GM19452 (cell line): Measurements from ENCODE around the gene OR1S2.
"Not testable (repeated sequence)": the region's sequence is repeated elsewhere in the genome, so short reads cannot be mapped to it uniquely, and the experiment has no call there.

Source experiments
- ATAC-seq: cut with Tn5 transposase; IDR thresholded peaks from one replicate; pipeline ENCODE4 v1.9.1; 2021; ENCODE audit not compliant: unreplicated experiment

The OR1S2 gene, protein sequence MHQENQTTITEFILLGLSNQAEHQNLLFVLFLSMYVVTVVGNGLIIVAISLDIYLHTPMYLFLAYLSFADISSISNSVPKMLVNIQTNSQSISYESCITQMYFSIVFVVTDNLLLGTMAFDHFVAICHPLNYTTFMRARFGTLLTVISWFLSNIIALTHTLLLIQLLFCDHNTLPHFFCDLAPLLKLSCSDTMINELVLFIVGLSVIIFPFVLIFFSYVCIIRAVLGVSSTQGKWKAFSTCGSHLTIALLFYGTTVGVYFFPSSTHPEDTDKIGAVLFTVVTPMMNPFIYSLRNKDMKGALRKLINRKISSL

DNA sequence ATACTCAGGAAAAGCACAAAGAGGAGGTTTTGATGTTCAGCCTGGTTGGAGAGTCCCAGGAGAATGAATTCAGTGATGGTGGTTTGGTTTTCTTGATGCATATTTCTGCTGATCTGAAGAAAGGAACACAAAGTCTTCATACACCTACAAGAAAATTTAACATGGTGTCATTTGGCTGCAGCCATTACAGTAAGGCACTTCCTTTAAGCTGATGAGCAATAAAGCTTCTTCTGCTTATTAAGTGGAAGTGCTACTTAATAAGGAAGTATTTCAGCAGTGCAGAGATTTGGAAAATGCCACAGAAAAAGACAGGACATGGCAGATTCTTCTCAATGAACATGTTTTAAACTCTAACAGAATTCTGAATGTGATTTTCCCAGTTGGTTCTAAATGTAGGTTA is at the start of gene OR1S2:
Gene OR1S2, minus strand, starts transcription at position 101 of the 400 bp plus-strand sequence. Its CDS starts 0 bp downstream, at position 101.
- no peak for ATAC-seq

DNA sequence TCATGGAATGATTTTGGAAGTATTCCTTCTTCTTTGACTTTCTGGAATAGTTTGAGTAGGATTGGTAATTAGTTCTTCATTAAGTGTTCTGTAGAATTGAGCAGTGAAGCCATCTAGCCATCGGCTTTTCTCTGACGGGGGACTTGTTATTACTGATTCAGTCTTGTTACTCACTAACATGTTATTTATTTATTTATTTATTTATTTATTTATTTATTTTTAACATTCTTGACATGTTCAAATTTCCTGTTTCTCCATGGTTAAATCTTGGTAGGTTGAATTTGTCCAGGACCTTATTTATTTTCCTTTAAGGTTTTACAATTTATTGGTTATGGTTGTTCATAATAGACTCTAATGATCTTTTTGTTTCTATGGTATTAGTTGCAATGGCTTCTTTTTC is 40.0 kb upstream of the OR1S2 start:
- ATAC-seq: no peak

DNA sequence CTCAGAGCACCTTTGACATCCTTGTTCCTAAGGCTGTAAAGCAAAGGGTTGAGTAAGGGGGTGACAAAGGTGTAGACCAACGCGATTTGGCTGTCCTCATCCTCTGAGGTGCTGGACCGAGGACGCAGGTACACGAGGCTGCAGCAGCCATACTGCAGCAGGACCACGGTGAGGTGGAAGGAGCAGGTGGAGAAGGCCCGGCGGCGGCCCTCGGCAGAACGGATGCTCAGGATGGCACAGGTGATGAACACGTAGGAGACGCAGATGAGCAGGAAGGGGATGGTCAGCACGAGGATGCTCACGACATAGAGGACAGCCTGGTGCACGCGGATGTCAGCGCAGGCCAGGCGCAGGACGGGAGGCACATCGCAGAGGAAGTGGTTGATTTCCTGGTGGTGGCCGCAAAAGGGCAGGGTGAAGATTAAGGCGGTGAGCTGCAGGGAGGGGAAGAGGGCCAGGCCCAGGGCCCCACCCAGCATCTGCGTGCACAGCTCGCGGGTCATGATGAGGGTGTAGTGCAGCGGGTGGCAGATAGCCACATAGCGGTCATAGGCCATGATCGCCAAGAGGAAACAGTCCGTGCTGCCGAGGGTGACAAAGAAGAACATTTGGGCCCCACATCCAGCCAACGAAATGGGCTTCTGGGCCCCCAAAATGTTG is 24.1 kb upstream of the OR1S2 start:
- no peak for ATAC-seq

DNA sequence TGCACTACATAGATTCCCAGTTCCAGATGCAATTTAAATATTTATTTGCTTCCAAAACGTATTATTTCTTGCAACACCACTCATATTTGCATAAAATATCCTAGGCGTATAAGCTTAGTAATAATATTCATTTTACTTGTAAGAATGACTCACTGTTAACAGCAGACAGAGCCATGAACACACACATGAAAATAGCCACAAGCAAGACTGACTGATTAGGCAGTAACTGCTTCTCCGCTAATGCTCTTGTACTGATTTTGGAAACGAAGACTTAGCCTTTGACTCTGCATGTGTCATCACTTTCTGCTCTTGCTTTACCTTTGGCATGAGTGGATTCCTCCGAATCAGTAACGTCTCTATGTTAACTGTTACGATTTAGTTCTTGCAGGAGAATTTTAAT is 18.8 kb upstream of the OR1S2 start:
- ATAC-seq: no peak

DNA sequence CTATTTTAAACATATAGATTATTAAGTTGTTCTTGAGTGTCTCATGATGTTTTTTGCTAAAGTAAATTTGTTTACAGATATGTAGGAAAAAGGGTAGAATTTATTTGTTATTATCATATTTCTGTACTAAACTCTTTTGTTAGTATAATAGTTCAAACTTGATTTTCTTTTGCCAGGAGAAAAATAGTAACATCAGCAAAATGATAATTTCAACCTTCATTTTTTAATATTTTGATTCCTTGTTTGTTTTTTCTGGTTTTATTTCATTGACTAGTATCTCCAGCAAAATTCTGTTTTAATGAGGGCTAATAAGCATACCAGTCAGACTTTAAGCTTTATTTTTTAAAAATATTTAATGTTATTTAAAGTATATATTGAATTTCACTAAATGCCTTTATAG is 12.5 kb upstream of the OR1S2 start:
- no peak for ATAC-seq

DNA sequence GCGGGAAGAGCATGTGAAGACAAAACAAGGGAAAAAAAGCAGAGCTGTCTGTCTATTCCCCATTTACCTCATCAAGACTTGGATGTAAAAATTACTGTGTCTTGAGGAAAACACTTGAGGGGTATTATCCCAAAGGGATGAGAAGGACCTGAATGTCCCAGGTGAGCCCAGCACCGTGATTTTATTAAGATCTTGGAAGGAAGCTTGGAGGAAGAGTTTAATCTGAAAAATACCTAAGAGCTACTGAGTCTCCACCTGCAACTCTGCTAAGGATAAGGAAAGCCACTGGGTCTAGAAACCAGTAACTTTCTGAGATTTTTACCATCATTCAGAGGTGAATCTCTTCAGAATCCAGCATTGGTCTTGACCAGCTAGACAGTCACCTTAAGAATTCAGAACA is 8.5 kb upstream of the OR1S2 start, which contains the start of gene OR1S1:
Gene OR1S1, plus strand, starts transcription at position 301 of the 400 bp plus-strand sequence.
- not testable (repeated sequence) for ATAC-seq

DNA sequence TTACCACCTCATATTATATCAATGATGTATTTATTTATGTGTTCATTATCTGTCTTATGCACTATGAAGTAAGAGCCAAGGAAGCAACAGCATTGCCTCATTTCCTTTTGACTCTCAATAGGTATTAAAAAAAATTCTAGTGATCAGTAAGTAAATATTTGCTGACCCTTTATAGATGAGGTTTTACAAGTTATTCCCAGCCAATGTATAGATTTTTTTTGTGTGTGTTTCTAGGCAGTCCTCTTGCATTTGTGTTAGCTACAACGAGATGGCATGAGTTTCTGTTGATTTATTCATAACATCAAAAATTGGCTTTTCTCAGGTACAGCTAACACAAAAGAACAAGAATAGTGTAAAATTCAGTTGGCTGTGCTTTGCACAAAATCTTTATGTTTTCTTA is 4.7 kb downstream of the OR1S2 start:
- ATAC-seq: no peak

DNA sequence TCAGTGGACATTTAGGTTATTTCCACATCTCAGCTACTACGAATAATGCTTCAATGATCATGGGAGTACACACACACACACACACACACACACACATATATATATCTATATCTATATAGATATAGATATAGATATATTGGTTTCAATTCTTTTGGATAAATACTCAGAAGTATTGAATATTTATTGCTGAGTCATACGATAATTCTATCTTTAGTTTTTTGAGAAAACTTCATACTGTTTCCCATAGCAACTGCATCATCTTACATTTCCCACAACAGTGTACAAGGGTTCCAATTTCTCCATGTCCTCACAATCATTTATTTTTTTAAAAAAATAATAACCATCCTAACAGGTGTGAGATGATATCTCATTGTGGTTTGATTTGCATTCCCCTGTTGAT is 8.0 kb downstream of the OR1S2 start:
- ATAC-seq: no peak

DNA sequence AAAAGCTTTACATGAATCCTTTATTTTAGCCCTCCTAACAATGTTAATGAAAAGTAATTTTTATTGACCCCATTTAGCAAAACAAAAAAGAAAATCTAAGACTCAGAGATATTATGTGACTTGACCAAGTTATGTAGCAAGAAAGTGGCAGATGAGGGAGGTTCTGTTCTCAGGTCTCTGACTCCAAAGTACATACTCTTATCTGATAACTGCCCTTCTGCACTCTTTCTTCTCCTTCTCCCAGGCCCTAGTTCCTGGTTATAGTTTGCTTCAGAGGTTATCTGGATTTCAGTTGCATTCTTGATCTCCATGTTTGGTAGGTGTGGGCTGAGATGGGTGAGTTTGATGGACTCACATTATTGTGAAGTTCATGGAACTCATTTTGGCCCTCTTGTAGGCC is 10.6 kb downstream of the OR1S2 start:
- no peak for ATAC-seq

DNA sequence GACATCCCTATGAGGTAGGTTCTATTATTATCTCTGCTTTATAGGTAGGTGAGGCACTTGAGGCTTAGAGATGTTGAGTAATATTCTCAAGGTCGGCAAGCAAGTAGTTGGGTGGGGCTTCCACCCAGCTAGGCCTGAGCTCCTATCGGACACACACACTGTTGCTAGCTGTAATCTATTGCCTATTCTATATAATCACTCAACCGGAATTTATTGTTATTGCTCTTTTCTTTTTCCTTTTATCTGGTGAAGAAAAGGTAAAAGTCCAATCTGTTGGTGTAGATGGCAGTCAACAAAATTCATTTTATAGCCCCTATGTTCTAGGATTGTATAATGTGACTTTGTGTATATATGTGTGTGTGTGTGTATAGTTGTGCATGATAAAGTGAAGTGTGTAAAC is 11.7 kb downstream of the OR1S2 start:
- no peak for ATAC-seq

DNA sequence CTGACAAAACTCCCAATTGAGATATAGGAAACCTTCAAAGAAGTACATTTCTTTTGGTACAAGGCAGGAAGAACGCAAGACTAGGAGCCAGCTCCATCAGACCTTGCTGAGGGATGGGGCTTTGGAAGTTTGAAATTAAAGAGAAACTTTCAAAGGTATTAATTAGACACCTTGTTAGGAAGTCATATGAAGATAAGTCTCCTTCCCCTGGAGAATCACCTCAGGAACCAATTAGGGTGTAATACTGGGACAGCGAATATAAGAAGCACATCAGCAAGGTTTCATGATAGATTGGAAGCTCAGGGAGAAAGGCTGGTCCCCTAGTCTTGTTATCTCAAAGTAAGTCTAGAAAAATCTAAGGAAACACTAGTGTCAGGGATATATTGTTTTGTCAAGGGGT is 15.2 kb downstream of the OR1S2 start, which contains the start of gene OR9Q2:
Gene OR9Q2, plus strand, starts transcription at position 301 of the 400 bp plus-strand sequence. CDS start 1,421 bp downstream, outside the sequence.
- ATAC-seq: no peak

DNA sequence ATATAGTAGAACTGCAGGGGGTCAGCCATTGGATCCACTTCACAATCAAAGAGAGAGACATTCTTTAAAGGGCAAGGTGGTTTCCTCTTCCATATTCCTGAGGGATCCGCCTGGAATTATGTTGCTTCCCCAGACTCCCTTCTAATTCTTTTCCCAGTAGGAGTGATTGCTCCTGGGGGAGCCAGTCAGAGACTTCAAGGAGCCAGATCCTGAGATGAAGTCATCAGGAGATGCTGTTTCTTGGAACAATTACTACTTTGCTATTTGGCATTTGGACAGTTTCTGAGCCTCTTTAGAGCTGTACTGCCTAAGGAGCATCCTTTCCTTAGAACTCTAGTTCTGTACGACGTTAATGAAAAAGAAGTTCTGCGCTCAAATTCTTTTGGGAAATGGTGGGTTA is 17.0 kb downstream of the OR1S2 start:
- ATAC-seq: no peak

DNA sequence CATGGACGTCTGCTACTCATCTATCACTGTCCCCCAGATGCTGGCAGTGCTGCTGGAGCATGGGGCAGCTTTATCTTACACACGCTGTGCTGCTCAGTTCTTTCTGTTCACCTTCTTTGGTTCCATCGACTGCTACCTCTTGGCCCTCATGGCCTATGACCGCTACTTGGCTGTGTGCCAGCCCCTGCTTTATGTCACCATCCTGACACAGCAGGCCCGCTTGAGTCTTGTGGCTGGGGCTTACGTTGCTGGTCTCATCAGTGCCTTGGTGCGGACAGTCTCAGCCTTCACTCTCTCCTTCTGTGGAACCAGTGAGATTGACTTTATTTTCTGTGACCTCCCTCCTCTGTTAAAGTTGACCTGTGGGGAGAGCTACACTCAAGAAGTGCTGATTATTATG is 24.3 kb downstream of the OR1S2 start:
- ATAC-seq: no peak

DNA sequence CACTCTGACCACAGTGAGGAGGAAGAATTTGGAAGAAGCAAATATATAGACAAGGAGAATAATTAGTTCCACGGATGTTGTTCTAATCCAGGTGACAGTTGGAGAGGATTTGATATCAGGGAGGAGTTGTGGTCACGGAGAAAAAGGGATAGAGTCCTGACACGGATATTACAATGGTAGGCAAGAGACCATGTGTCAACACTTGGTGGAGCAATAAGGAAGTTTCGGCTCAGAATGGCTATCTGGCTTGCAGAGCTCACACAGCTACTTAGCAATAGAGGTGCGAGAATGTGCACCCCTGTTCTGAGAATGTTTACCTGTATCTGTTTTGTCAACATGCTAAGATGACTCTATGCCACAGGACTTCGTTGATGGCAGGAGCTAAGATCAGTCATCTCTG is 25.5 kb downstream of the OR1S2 start:
- ATAC-seq: no peak

DNA sequence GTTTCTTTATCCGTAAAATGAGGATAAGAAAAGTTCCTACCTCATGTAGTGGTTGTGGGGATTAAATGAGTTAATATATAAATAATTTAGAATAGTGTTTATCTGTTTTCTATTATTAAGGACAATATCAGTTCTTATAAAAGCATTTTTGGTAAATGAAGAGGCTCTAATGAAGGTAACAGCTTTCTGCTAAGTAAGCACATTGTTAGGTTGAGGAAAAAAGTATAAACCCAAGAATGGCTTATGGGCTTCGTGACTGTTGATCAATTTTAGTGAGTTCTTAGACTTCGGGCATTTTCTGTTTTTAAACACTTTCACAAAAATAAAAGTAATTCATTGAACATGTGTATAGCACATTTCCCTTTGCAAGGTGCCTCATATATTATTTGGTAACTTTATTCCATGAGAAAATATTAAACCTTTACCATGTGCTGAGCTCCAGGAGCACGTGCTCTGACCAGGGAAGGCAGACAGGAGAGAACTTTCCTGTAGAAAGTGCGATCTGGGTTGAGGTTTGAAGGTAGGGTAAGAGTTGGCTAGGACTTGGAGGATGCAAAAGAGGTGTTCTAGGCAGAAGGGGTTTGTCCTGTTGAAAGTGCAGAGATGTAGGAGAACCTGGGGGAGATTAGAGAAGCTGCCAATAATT is 26.4 kb downstream of the OR1S2 start:
- no peak for ATAC-seq

DNA sequence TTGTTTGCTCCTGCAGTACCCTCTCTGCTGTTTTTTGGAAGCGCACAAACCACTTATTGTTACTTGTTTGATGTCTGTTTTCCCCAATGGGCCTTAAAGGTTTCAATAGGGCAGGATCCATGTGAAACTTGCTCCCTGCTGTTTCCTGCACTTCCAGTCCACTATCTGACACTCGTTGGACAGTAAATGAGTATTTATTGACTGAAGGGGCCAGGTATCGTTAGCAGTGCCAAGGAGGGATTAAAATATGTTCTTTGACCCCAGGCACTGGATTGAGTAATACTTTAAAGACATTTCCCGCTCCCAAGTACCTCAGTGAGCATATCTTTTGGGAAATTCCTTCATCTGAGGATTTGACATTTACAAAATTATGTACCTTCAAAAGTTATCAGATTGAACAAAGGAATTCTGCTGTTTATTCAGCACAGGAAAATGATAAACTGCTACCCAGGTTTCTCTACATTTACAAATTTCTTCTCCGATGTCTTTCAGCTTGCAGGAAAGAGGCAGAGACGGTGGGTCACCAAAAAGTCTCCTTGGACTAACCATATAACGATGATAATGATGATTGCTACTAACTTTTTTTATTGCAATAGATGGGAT is 38.3 kb downstream of the OR1S2 start:
- no peak for ATAC-seq

DNA sequence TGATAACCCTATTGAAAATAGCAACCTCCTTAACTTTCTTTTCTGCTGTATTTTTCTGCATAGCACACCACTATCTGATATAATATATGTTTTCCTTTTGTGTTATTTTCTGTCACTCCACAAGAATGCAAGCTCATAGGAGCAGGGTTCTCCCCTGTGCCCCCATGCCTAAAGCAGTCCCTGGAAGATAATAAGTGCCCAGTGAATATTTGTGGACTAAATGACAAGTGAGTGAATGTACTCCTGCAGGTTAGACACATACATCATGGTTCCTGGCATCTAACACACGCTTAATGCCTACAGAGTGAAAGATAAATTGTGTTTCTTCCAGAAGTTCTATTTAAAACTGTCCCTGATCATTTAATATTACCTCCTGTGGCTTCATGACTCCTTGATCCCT is 39.0 kb downstream of the OR1S2 start:
- no peak for ATAC-seq

DNA sequence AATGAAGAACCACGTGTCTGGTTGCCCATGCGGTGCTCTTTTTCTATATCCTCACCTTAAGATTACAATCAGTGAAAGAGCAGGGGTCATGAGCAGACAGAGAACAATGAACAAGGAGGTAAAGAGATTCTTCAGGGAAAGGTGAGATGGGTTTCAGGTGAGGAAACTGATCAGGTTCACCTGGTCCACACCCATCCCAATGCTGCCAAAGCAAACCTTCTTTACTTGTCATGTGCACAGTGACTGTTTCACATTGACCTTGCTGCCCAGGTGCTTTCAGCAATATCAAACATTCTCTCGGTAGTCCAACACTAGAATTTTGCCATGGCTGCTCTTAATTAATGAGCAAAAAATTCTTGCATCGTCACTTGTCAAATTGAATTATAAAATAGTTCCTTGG is 39.6 kb downstream of the OR1S2 start:
- no peak for ATAC-seq
